Measurements from ENCODE around the gene ZNF112. TPM values are rescaled to one million over a fixed set of nuclear protein-coding genes. Genes with fewer than 3 reads are reported as not detected.
A peak's percentile ranks its signal among the peaks of the same experiment; 100 is the strongest.
"Not testable (repeated sequence)": the region's sequence is repeated elsewhere in the genome, so short reads cannot be mapped to it uniquely, and the experiment has no call there.

ZNF112 gene
- 1 to 10 TPM; 3.3 to 8.9 (median 4.7) TPM for total RNA-seq
- 1 to 10 TPM in 2 of 3 donors, under 1 TPM in 1; 0.69 to 1.3 (median 1.2) TPM for polyA plus RNA-seq

GRCh38 chr19:44356383-44357111 is at the start of gene ZNF112:
TSS of gene ZNF112 (minus strand) at chr19:44356680. CDS start at chr19:44340539, 16,141 bp downstream.
- DNase-seq, result peak; percentile 93
- H3K27ac ChIP-seq, result peak within 1 kb of the TSS; percentile 58 to 69 (median 62)
- H3K4me3 ChIP-seq, result peak within 1 kb of the TSS; percentile 39 to 60 (median 54)
- H3K27me3 ChIP-seq, result no peaks in the 10 kb centered on the region
- intact Hi-C loops (cut with DNase I), result loop anchor here (2.0 to 10.0 kb wide), 5 partner anchors 44 to 242 kb away; partner anchors contain the start of genes ZNF180, ZNF225, ZNF227 and ZNF235
- peaks cover 0 to 10% (median 5%) of the 10 kb centered on the region in 4 donors for H3K4me1 ChIP-seq
- 4 to 7% methylated on average over 38 of the region's 38 CpGs for whole genome bisulfite sequencing, 2 donors
- TF ChIP-seq POLR2A (IDR thresholded peaks at IDR 0.05) (no peak), POLR2AphosphoS5 (IDR thresholded peaks at IDR 0.05) (peak in 3 of 4 donors; percentile 54 to 64 (median 62))
- TF ChIP-seq, protein P1, sequence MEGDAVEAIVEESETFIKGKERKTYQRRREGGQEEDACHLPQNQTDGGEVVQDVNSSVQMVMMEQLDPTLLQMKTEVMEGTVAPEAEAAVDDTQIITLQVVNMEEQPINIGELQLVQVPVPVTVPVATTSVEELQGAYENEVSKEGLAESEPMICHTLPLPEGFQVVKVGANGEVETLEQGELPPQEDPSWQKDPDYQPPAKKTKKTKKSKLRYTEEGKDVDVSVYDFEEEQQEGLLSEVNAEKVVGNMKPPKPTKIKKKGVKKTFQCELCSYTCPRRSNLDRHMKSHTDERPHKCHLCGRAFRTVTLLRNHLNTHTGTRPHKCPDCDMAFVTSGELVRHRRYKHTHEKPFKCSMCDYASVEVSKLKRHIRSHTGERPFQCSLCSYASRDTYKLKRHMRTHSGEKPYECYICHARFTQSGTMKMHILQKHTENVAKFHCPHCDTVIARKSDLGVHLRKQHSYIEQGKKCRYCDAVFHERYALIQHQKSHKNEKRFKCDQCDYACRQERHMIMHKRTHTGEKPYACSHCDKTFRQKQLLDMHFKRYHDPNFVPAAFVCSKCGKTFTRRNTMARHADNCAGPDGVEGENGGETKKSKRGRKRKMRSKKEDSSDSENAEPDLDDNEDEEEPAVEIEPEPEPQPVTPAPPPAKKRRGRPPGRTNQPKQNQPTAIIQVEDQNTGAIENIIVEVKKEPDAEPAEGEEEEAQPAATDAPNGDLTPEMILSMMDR (IDR thresholded peaks at IDR 0.05), result no peak
- H3K36me3 ChIP-seq, result no peaks in the 10 kb centered on the region
- H3K9me3 ChIP-seq, result peaks cover 0 to 3% (median 0%) of the 10 kb centered on the region in 4 donors

DNA sequence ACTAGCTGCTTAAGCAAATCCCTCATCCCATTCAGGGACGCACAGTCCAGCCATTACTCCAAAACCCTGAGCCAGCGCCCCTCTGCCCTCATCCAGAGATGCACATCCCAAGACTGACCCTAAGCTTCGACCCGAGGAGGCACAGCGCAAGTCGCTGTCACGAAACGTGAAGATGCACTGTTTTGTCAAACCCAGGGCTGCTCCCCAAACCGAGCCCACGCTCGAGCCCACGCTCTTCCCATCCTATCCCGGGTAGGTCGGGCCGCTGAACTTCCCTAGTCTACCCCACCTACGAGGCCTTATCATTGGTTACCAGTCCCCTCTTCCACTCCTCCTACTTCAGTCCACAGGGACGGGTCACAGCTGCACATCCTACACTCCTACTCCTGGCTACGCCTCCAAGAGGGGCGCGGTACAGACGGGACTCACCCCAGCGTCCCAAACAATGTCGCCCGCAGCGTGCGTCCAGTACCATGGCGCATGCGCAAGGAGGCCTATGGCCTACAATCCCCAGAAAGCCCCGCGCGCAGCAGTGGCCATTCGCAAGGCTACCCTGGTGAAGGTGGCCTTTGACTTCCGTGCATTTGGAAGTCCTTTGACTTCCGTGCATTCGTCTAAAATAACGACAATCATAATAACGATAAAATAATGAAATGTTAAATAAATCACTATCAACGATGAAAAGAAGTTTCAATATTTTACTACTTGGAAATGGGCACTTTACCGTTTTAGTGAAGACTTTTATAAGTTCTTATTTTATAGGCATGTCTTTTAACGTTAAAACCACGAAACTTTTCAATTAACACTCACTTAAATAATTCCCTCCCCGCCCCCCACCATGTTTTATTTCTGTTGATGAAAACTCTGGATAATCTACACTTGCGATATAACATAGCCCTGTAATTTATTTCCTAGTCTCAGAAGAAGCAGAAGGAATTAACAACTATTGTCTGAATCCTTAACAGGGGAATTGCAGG is 44.9 kb upstream of the ZNF112 start, which contains the start of gene ZNF285:
Gene ZNF285, minus strand, starts transcription at position 470 of the 977 bp plus-strand sequence. CDS start 4,395 bp downstream, outside the sequence.
- H3K27ac ChIP-seq, result peak within 1 kb of the TSS; percentile 21 to 61 (median 50)
- intact Hi-C loops (cut with DNase I), result loop anchor here (2.0 kb wide), 1 partner anchor 45 kb away; the partner anchor contains the start of gene ZNF112
- no peaks in the 10 kb centered on the region for H3K27me3 ChIP-seq
- peak within 1 kb of the TSS; percentile 37 to 59 (median 53) for H3K4me3 ChIP-seq
- TF ChIP-seq POLR2A (IDR thresholded peaks at IDR 0.05), result no peak
- TF ChIP-seq, protein P1 (IDR thresholded peaks at IDR 0.05), result no peak
- TF ChIP-seq EP300 (IDR thresholded peaks at IDR 0.05), result no peak
- TF ChIP-seq POLR2AphosphoS5 (IDR thresholded peaks at IDR 0.05), result peak in 2 of 4 donors; percentile 35 to 55
- peaks cover 0 to 7% (median 2%) of the 10 kb centered on the region in 4 donors for H3K36me3 ChIP-seq
- no peaks in the 10 kb centered on the region for H3K4me1 ChIP-seq
- no peaks in the 10 kb centered on the region for H3K9me3 ChIP-seq
- 7% methylated on average over 43 of the region's 43 CpGs for WGBS, 2 donors
- peak; percentile 95 for DNase-seq

DNA sequence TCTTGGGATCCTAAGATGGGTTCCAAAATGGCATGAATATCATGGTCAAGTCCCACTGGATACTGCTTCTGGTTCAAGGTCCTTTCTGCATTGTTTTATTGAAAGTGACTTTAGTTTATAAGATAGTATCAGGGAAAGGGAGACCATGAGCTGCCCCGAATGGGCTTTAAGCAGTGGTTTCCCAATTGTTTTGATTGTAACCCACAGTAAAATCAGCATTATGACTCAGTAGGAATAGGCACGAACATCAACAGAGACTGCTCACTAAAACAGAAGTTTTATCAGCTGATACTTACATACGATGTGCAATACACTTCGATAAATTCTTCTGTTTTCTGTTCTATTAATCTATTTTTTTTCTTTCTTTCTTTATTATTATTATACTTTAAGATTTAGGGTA is 32.8 kb upstream of the ZNF112 start:
- intact Hi-C loops (cut with DNase I); H3K4me3 ChIP-seq; DNase-seq; H3K4me1 ChIP-seq; H3K27me3 ChIP-seq; H3K27ac ChIP-seq: not testable (repeated sequence)
- H3K36me3 ChIP-seq, result peaks cover 11 to 68% (median 36%) of the 10 kb centered on the region in 4 donors
- WGBS, 2 donors, result 95% methylated on average over 4 of the region's 4 CpGs
- peaks cover 0 to 27% (median 1%) of the 10 kb centered on the region in 4 donors for H3K9me3 ChIP-seq

DNA sequence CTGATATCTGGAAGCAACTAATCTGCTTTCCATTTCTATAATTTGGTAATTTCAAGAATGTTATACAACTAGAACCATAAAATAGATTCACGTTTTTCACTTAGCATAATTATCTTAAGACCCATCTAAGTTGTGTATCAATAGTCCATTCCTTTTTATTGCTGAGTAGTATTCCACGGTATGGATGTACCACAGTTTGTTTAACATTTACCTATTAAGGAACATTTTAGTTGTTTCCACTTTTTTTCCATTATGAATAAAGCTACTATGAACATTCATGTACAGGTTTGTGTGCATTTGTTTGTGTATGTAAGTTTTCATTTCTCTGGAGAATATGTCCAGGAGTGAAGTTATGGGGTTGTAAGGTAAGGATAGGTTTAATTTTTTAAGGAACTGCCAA is 18.3 kb upstream of the ZNF112 start:
- H3K27ac ChIP-seq, result no peak overlapping the region
- H3K4me1 ChIP-seq, result no peaks in the 10 kb centered on the region
- no peak overlapping the region for H3K4me3 ChIP-seq
- TF ChIP-seq EP300 (IDR thresholded peaks at IDR 0.05) (no peak), POLR2A (IDR thresholded peaks at IDR 0.05) (no peak), POLR2AphosphoS5 (IDR thresholded peaks at IDR 0.05) (no peak)
- TF ChIP-seq, protein P1 (IDR thresholded peaks at IDR 0.05), result no peak
- no peak for DNase-seq
- no peaks in the 10 kb centered on the region for H3K27me3 ChIP-seq
- H3K9me3 ChIP-seq, result peaks cover 0 to 4% (median under 1%) of the 10 kb centered on the region in 4 donors
- intact Hi-C loops (cut with DNase I), result no loop called here
- no peaks in the 10 kb centered on the region for H3K36me3 ChIP-seq
- 49 to 56% methylated on average over 2 of the region's 2 CpGs for WGBS, 2 donors

Data from sigmoid colon (tissue), 7 donors.